IMR-90 (cell line): Measurements from ENCODE around the gene TMCC3. TPM values are rescaled to one million over a fixed set of nuclear protein-coding genes. Genes with fewer than 3 reads are reported as not detected.

Source experiments
- ATAC-seq: fragments of 200-7000 bp; cut with Tn5 transposase; 2 replicates; pipeline ENCODE4 v1.9.1; 2020; ENCODE audit warnings: low read depth, mild to moderate bottlenecking, moderate library complexity
- BruUV-seq: library from RNA; stranded (reverse); fragments of 400-500 nt; replicated peaks from 2 replicates; lab custom pipeline; 2021; lab: Mats Ljungman, UMichigan
- CTCF ChIA-PET: fragments of 300-600 bp; formaldehyde crosslinking; extraction: SDS; loops from one replicate; lab custom pipeline; 2021; ENCODE audit warnings: antibody characterized with exemption; lab: Yijun Ruan, JAX
- POLR2A ChIA-PET: fragments of 300-600 bp; sonication (Branson Sonifier 250); formaldehyde crosslinking; loops from one replicate; lab custom pipeline; 2022; ENCODE audit warnings: antibody characterized with exemption; ENCODE audit not compliant: unreplicated experiment; lab: Charles Lee
- DNase-seq: peaks from one replicate; pipeline ENCODE4 v3.0.0; 2013
- H2AFZ ChIP-seq: replicated peaks from 2 replicates; pipeline ENCODE3; 2013; ENCODE audit warnings: low read length, mild to moderate bottlenecking; ENCODE audit not compliant: poor library complexity
- H2AK5ac ChIP-seq: 2 replicates; pipeline ENCODE4 v1.6.1; 2013; ENCODE audit warnings: low read depth, low read length, inconsistent platforms
- H2AK9ac ChIP-seq: replicated peaks from 2 replicates; pipeline ENCODE3; 2013; ENCODE audit warnings: mild to moderate bottlenecking, low read depth, low read length, moderate library complexity; ENCODE audit not compliant: poor library complexity
- H2BK120ac ChIP-seq: 2 replicates; pipeline ENCODE4 v1.6.1; 2013; ENCODE audit warnings: low read depth, low read length, inconsistent platforms
- H2BK15ac ChIP-seq: 3 replicates; pipeline ENCODE4 v1.6.1; 2013; ENCODE audit warnings: low read depth, low read length, inconsistent platforms
- H2BK20ac ChIP-seq: 2 replicates; pipeline ENCODE4 v1.6.1; 2013; ENCODE audit warnings: low read depth, mild to moderate bottlenecking, inconsistent platforms, low read length, moderate library complexity
- H2BK5ac ChIP-seq: 2 replicates; pipeline ENCODE4 v1.6.1; 2013; ENCODE audit warnings: mild to moderate bottlenecking, low read depth, low read length, inconsistent platforms; ENCODE audit not compliant: poor library complexity, severe bottlenecking
- H3K14ac ChIP-seq: replicated peaks from 2 replicates; pipeline ENCODE4 v1.6.1; 2013; ENCODE audit warnings: low read depth, low read length, inconsistent platforms
- H3K18ac ChIP-seq: 2 replicates; pipeline ENCODE4 v1.6.1; 2013; ENCODE audit warnings: low read depth, low read length, control low read depth
- H3K23ac ChIP-seq: 2 replicates; pipeline ENCODE4 v1.6.1; 2013; ENCODE audit warnings: low read depth, low read length, inconsistent platforms
- H3K27ac ChIP-seq: 2 replicates; pipeline ENCODE4 v1.5.1; 2013; ENCODE audit warnings: mild to moderate bottlenecking, control low read depth, low read length; ENCODE audit not compliant: insufficient read depth
- H3K27me3 ChIP-seq: 2 replicates; pipeline ENCODE4 v1.6.1; 2013; ENCODE audit warnings: low read length; ENCODE audit not compliant: control insufficient read depth, insufficient read depth
- H3K36me3 ChIP-seq: 2 replicates; pipeline ENCODE4 v1.6.1; 2013; ENCODE audit warnings: low read length, mixed read lengths; ENCODE audit not compliant: control insufficient read depth, insufficient read depth
- H3K4ac ChIP-seq: 2 replicates; pipeline ENCODE4 v1.6.1; 2013; ENCODE audit warnings: low read depth, low read length, inconsistent platforms
- H3K4me1 ChIP-seq: 2 replicates; pipeline ENCODE4 v1.6.1; 2013; ENCODE audit warnings: low read length, mixed read lengths; ENCODE audit not compliant: control insufficient read depth, insufficient read depth
- H3K4me2 ChIP-seq: 2 replicates; pipeline ENCODE4 v1.6.1; 2013; ENCODE audit warnings: low read depth, mild to moderate bottlenecking, control low read depth, low read length, moderate library complexity
- H3K4me3 ChIP-seq: 2 replicates; pipeline ENCODE4 v1.5.1; 2013; ENCODE audit warnings: low read depth, mild to moderate bottlenecking, control low read depth, low read length, moderate library complexity; ENCODE audit not compliant: insufficient read depth
- H3K56ac ChIP-seq: 2 replicates; pipeline ENCODE4 v1.6.1; 2013; ENCODE audit warnings: low read length, inconsistent platforms; ENCODE audit not compliant: insufficient read depth; ENCODE audit errors: extremely low read depth
- H3K79me1 ChIP-seq, 2 experiments: 2 replicates each; pipeline ENCODE4 v1.6.1; 2013; ENCODE audit warnings: low read length in 2 of 2, inconsistent platforms in 1 of 2, low read depth in 1 of 2
- H3K9ac ChIP-seq: 2 replicates; pipeline ENCODE4 v1.6.1; 2013; ENCODE audit warnings: low read depth, low read length, control low read depth
- H3K9me1 ChIP-seq: 2 replicates; pipeline ENCODE4 v1.6.1; 2013; ENCODE audit warnings: low read length, inconsistent platforms; ENCODE audit not compliant: insufficient read depth
- H3K9me3 ChIP-seq: 2 replicates; pipeline ENCODE4 v1.6.1; 2013; ENCODE audit warnings: low read length; ENCODE audit not compliant: control insufficient read depth, insufficient read depth
- H4K20me1 ChIP-seq: 2 replicates; pipeline ENCODE4 v1.6.1; 2013; ENCODE audit warnings: low read length, inconsistent platforms; ENCODE audit not compliant: insufficient read depth
- H4K5ac ChIP-seq: 2 replicates; pipeline ENCODE4 v1.6.1; 2013; ENCODE audit warnings: mild to moderate bottlenecking, low read depth, low read length, control low read depth
- H4K8ac ChIP-seq, 2 experiments: 2 replicates each; pipeline ENCODE4 v1.6.1; 2013; ENCODE audit warnings: low read depth in 2 of 2, low read length in 2 of 2, control low read depth in 1 of 2, inconsistent platforms in 1 of 2
- H4K91ac ChIP-seq: 2 replicates; pipeline ENCODE4 v1.6.1; 2013; ENCODE audit warnings: low read depth, low read length, inconsistent platforms; ENCODE audit not compliant: insufficient read depth
- CEBPB ChIP-seq: IDR thresholded peaks from 2 replicates; pipeline ENCODE4 v1.6.1; 2012; ENCODE audit warnings: low read depth, low read length, improper control_type of control experiment
- MAFK ChIP-seq: IDR thresholded peaks from 2 replicates; pipeline ENCODE4 v1.6.1; 2012; ENCODE audit warnings: low read depth, low read length, improper control_type of control experiment
- RCOR1 ChIP-seq: IDR thresholded peaks from 2 replicates; pipeline ENCODE4 v1.6.1; 2012; ENCODE audit warnings: mild to moderate bottlenecking, low read length, improper control_type of control experiment; ENCODE audit not compliant: insufficient replicate concordance
- WGBS, 2 experiments: methylation state at CpG; one replicate each; pipeline versions ENCODE4 v1.1.5 to v1.1.7; 2013; ENCODE audit warnings: missing lambda C conversion rate in 2 of 2; ENCODE audit not compliant: insufficient read length in 1 of 2; ENCODE audit errors: extremely low coverage in 2 of 2; 5-methylcytosine and 5-hydroxymethylcytosine counted together
- dilution Hi-C: fragments of 300-500 bp; cut with HindIII; formaldehyde crosslinking; loops from one replicate; pipeline ENCODE4 v1.14.3; 2018; ENCODE audit warnings: low sequenced_read_pairs; ENCODE audit not compliant: unreplicated experiment
- in situ Hi-C: fragments of 300-500 bp; cut with MboI; formaldehyde crosslinking; loops from 3 replicates; pipeline ENCODE4 v1.14.3; 2019; ENCODE audit warnings: low sequenced_read_pairs, inconsistent platforms, mixed read lengths
- intact Hi-C: fragments of 100-400 bp; cut with micrococcal nuclease; formaldehyde crosslinking; loops from 2 replicates; pipeline ENCODE4 v1.10.0; 2022
- polyA plus RNA-seq, 3 experiments: library from polyadenylated mRNA; depleted of rRNA; stranded (reverse); fragments of >200 nt; gene quantifications; 2 replicates each; pipeline ENCODE4 v1.2.3, GENCODE V29; 2012; ENCODE audit warnings: low replicate concordance in 1 of 3
- total RNA-seq: library from RNA; depleted of rRNA; stranded (reverse); fragments of >200 nt; gene quantifications from 2 replicates; pipeline ENCODE4 v1.2.3, GENCODE V29; 2012

The TMCC3 gene
- total and polyA plus RNA-seq, 2 of the 4 experiments (the other 2 are of a cell fraction): 0.14 to 0.36 TPM

GRCh38 chr12:94620621-94621020, 29.7 kb downstream of the TMCC3 start:
- in situ Hi-C loops: no loop called here
- no peak overlapping the region for H3K4me3 ChIP-seq
- BruUV-seq: no TSS peak

More at GRCh38 chr12:94620621-94621020, 29.7 kb downstream of the TMCC3 start:
- Histone ChIP-seq H3K9me1 (no peaks in the 10 kb centered on the region), H3K23ac (no peak overlapping the region), H3K27me3 (0 out of 2 replicates have a peak, but pooled peaks cover 2% of the 10 kb centered on the region), H4K91ac (no peak overlapping the region), H3K14ac (no peak overlapping the region), H3K4me2 (no peak overlapping the region), H3K36me3 (no peaks in the 10 kb centered on the region), H4K8ac (no peak overlapping the region), H3K56ac (no peak overlapping the region), H3K9ac (no peak overlapping the region), H3K9me3 (no peaks in the 10 kb centered on the region), H2BK5ac (no peak overlapping the region), H3K79me1 (no peaks in the 10 kb centered on the region), H3K27ac (no peak overlapping the region), H4K20me1 (no peaks in the 10 kb centered on the region), H4K5ac (no peak overlapping the region), H2AFZ (no peak overlapping the region), H2AK9ac (no peak overlapping the region), H2BK15ac (no peak overlapping the region), H2BK120ac (no peak overlapping the region), H3K4me1 (no peaks in the 10 kb centered on the region; the same call in 1 of the 2 replicates), H2BK20ac (no peak overlapping the region), H3K18ac (no peak overlapping the region), H2AK5ac (no peak overlapping the region), H3K4ac (no peak overlapping the region)
- DNase-seq: no peak
- CTCF ChIA-PET: no interaction called here
- intact Hi-C loops: no loop called here
- POLR2A ChIA-PET: no interaction called here
- TF ChIP-seq MAFK (no peak), CEBPB (no peak), RCOR1 (no peak)
- no peak for ATAC-seq
- WGBS, 2 experiments: no CpG with 5 or more reads among the region's 3 CpGs
- dilution Hi-C loops: no loop called here
